Lower leg skin (tissue), 3 donors: ENCODE measurements around the gene POLN.

Experiments used
- CTCF ChIP-seq, 3 donors: fragments of 450-650 bp; IDR thresholded peaks; one replicate each; pipeline ENCODE4 v1.5.1; 2016; ENCODE audit warnings: antibody characterized with exemption in 3 of 3, mild to moderate bottlenecking in 3 of 3, moderate library complexity in 2 of 3
- POLR2A ChIP-seq, 2 donors: fragments of 450-650 bp; IDR thresholded peaks; one replicate each; pipeline ENCODE4 v1.6.1; 2016 to 2017; ENCODE audit warnings: antibody characterized with exemption in 2 of 2, mild to moderate bottlenecking in 1 of 2, moderate library complexity in 1 of 2

- TF ChIP-seq CTCF (IDR thresholded peaks at IDR 0.05): no peak
- no peak for TF ChIP-seq POLR2A (IDR thresholded peaks at IDR 0.05)
Observed at GRCh38 chr4:2180410-2180809, 61.5 kb downstream of the POLN start.
